ENCODE data around the gene POLR2M. TPM values are rescaled to one million over a fixed set of nuclear protein-coding genes. Genes with fewer than 3 reads are reported as not detected.

POLR2M gene
- total and polyA plus RNA-seq, 4 donors: 7.8 to 230 (median 43.6) TPM

DNA sequence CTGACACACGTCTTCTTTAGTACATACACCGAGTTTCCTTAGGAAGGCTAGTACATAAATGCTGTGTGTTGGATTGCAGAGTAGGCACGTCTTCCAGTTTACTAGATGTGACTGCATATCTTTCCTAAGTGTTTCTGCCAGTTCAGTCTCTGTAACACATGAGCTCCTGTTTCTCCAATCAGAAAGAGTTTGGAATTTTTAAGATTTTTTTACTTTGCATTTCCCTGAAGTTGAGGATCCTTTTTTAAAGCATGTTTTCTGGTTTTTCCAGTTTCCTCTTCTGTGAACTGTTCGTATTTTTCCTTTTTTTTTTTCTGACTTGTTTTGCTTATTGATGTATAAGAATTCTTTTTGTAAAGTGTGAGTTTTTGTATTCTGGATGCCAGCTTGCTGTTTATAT lies 7.5 kb upstream of the POLR2M start:
- WGBS: 85% methylated on average over 4 of the region's 4 CpGs
- H3K27me3 ChIP-seq (ENCODE audit: control insufficient read depth in 4 of 4, insufficient read depth in 4 of 4, low read length in 3 of 4): no peaks in the 10 kb centered on the region
- H3K4me1 ChIP-seq (ENCODE audit: control insufficient read depth in 4 of 4, insufficient read depth in 4 of 4, low read length in 3 of 4): no peaks in the 10 kb centered on the region
- no peaks in the 10 kb centered on the region for H3K9me3 ChIP-seq (ENCODE audit: control insufficient read depth in 4 of 4, low read length in 3 of 4)
- H3K4me3 ChIP-seq (ENCODE audit: low read depth in 1 of 3, low read length in 3 of 3): no peak overlapping the region
- H3K36me3 ChIP-seq (ENCODE audit: control insufficient read depth in 4 of 4, insufficient read depth in 3 of 4, low read depth in 1 of 4, low read length in 3 of 4): no peaks in the 10 kb centered on the region
- H3K27ac ChIP-seq (ENCODE audit: low read depth in 1 of 2, low read length in 2 of 2): no peak overlapping the region
- TF ChIP-seq, protein P1, sequence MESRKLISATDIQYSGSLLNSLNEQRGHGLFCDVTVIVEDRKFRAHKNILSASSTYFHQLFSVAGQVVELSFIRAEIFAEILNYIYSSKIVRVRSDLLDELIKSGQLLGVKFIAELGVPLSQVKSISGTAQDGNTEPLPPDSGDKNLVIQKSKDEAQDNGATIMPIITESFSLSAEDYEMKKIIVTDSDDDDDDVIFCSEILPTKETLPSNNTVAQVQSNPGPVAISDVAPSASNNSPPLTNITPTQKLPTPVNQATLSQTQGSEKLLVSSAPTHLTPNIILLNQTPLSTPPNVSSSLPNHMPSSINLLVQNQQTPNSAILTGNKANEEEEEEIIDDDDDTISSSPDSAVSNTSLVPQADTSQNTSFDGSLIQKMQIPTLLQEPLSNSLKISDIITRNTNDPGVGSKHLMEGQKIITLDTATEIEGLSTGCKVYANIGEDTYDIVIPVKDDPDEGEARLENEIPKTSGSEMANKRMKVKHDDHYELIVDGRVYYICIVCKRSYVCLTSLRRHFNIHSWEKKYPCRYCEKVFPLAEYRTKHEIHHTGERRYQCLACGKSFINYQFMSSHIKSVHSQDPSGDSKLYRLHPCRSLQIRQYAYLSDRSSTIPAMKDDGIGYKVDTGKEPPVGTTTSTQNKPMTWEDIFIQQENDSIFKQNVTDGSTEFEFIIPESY (IDR thresholded peaks at IDR 0.05): no peak
- TF ChIP-seq FOXA1 (IDR thresholded peaks at IDR 0.05) (no peak), TAF1 (conservative IDR thresholded peaks at IDR 0.05) (no peak)
- TF ChIP-seq, protein P2, sequence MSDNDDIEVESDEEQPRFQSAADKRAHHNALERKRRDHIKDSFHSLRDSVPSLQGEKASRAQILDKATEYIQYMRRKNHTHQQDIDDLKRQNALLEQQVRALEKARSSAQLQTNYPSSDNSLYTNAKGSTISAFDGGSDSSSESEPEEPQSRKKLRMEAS (IDR thresholded peaks at IDR 0.05): no peak
- no peak for DNase-seq (ENCODE audit: low spot score)
- no peak overlapping the region for H3K9ac ChIP-seq (ENCODE audit: low read depth in 1 of 2, low read length in 2 of 2)

DNA sequence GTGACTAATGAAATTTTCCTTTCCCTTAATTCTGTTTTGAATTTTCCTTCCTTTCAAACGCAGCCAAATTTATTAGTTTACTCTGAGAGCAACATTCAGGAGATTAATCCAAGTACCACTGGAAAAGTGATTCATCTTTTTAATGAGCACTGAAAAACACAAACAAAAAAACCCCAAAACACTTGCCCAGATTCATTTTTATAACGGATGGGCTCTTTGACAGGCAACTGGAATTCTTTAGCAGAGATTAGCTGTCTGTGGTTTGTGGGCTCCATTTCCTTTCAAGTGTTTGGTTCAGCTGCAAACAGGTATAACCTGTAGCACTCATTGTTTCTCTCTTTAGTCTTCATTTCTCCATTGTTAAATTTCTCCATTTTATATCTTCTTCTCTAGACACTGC lies 3.1 kb upstream of the POLR2M start:
- WGBS: 28% methylated on average over 2 of the region's 2 CpGs
- DNase-seq (ENCODE audit: low spot score): no peak
- TF ChIP-seq GABPA (IDR thresholded peaks at IDR 0.05 in 1 of 2, conservative IDR thresholded peaks at IDR 0.05 in 1 of 2) (no peak), NR2F2 (IDR thresholded peaks at IDR 0.05) (no peak), TAF1 (conservative IDR thresholded peaks at IDR 0.05) (no peak), RXRA (IDR thresholded peaks at IDR 0.05) (no peak), EGR1 (IDR thresholded peaks at IDR 0.05; ENCODE audit: low read depth in 2 of 2) (no peak), RAD21 (IDR thresholded peaks at IDR 0.05) (no peak), HNF4A (conservative IDR thresholded peaks at IDR 0.05) (no peak)
- TF ChIP-seq, protein P3, sequence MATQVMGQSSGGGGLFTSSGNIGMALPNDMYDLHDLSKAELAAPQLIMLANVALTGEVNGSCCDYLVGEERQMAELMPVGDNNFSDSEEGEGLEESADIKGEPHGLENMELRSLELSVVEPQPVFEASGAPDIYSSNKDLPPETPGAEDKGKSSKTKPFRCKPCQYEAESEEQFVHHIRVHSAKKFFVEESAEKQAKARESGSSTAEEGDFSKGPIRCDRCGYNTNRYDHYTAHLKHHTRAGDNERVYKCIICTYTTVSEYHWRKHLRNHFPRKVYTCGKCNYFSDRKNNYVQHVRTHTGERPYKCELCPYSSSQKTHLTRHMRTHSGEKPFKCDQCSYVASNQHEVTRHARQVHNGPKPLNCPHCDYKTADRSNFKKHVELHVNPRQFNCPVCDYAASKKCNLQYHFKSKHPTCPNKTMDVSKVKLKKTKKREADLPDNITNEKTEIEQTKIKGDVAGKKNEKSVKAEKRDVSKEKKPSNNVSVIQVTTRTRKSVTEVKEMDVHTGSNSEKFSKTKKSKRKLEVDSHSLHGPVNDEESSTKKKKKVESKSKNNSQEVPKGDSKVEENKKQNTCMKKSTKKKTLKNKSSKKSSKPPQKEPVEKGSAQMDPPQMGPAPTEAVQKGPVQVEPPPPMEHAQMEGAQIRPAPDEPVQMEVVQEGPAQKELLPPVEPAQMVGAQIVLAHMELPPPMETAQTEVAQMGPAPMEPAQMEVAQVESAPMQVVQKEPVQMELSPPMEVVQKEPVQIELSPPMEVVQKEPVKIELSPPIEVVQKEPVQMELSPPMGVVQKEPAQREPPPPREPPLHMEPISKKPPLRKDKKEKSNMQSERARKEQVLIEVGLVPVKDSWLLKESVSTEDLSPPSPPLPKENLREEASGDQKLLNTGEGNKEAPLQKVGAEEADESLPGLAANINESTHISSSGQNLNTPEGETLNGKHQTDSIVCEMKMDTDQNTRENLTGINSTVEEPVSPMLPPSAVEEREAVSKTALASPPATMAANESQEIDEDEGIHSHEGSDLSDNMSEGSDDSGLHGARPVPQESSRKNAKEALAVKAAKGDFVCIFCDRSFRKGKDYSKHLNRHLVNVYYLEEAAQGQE (IDR thresholded peaks at IDR 0.05): no peak
- TF ChIP-seq, protein P4, sequence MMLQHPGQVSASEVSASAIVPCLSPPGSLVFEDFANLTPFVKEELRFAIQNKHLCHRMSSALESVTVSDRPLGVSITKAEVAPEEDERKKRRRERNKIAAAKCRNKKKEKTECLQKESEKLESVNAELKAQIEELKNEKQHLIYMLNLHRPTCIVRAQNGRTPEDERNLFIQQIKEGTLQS (IDR thresholded peaks at IDR 0.05): no peak
- TF ChIP-seq, protein P1 (IDR thresholded peaks at IDR 0.05): no peak

More for the DNA sequence above, 3.1 kb upstream of the POLR2M start:
- no peak overlapping the region for H3K27ac ChIP-seq (ENCODE audit: low read depth in 1 of 2, low read length in 2 of 2)
- H3K9me3 ChIP-seq (ENCODE audit: control insufficient read depth in 4 of 4, low read length in 3 of 4): no peaks in the 10 kb centered on the region
- H3K9ac ChIP-seq (ENCODE audit: low read depth in 1 of 2, low read length in 2 of 2): no peak overlapping the region
- H3K36me3 ChIP-seq (ENCODE audit: control insufficient read depth in 4 of 4, insufficient read depth in 3 of 4, low read depth in 1 of 4, low read length in 3 of 4): no peaks in the 10 kb centered on the region
- H3K27me3 ChIP-seq (ENCODE audit: control insufficient read depth in 4 of 4, insufficient read depth in 4 of 4, low read length in 3 of 4): no peaks in the 10 kb centered on the region
- no peak overlapping the region for H3K4me3 ChIP-seq (ENCODE audit: low read depth in 1 of 3, low read length in 3 of 3)
- H3K4me1 ChIP-seq (ENCODE audit: control insufficient read depth in 4 of 4, insufficient read depth in 4 of 4, low read length in 3 of 4): peaks cover 0 to 13% (median 8%) of the 10 kb centered on the region in 4 donors
